IPS-20b (cell line): ENCODE measurements around the gene REELD1.

Experiments
- H3K27ac ChIP-seq: one replicate; pipeline ENCODE4 v1.5.1; 2013; ENCODE audit warnings: low read length
- H3K27me3 ChIP-seq: 2 replicates; pipeline ENCODE4 v1.6.1; 2013; ENCODE audit warnings: mild to moderate bottlenecking, low read length, inconsistent platforms; ENCODE audit not compliant: insufficient read depth
- H3K36me3 ChIP-seq: 2 replicates; pipeline ENCODE4 v1.6.1; 2013; ENCODE audit warnings: low read depth, mild to moderate bottlenecking, inconsistent platforms, low read length, moderate library complexity; ENCODE audit not compliant: insufficient read depth
- H3K4me1 ChIP-seq: 2 replicates; pipeline ENCODE4 v1.6.1; 2013; ENCODE audit warnings: mild to moderate bottlenecking, control low read depth, inconsistent platforms, low read length, moderate library complexity; ENCODE audit not compliant: insufficient read depth
- H3K4me3 ChIP-seq: 2 replicates; pipeline ENCODE4 v1.5.1; 2013; ENCODE audit warnings: mild to moderate bottlenecking, low read length, inconsistent platforms
- H3K9ac ChIP-seq: 2 replicates; pipeline ENCODE4 v1.6.1; 2013; ENCODE audit warnings: low read depth, mild to moderate bottlenecking, inconsistent platforms, low read length, moderate library complexity
- H3K9me3 ChIP-seq: 2 replicates; pipeline ENCODE4 v1.6.1; 2013; ENCODE audit warnings: mild to moderate bottlenecking, low read depth, low read length, inconsistent platforms; ENCODE audit not compliant: insufficient read depth

Gene REELD1

GRCh38 chr4:146247356-146247755 lies 33.0 kb downstream of the REELD1 start:
- Histone ChIP-seq H3K9me3 (no peaks in the 10 kb centered on the region), H3K27me3 (no peaks in the 10 kb centered on the region), H3K4me1 (no peaks in the 10 kb centered on the region), H3K36me3 (no peaks in the 10 kb centered on the region), H3K27ac (no peak overlapping the region), H3K4me3 (no peak overlapping the region), H3K9ac (no peak overlapping the region)

GRCh38 chr4:146252969-146253611 lies 38.8 kb downstream of the REELD1 start:
- H3K4me1 ChIP-seq: no peaks in the 10 kb centered on the region
- no peaks in the 10 kb centered on the region for H3K36me3 ChIP-seq
- no peak overlapping the region for H3K9ac ChIP-seq
- no peak overlapping the region for H3K4me3 ChIP-seq
- H3K27ac ChIP-seq: no peak overlapping the region
- no peaks in the 10 kb centered on the region for H3K27me3 ChIP-seq
- no peaks in the 10 kb centered on the region for H3K9me3 ChIP-seq

DNA sequence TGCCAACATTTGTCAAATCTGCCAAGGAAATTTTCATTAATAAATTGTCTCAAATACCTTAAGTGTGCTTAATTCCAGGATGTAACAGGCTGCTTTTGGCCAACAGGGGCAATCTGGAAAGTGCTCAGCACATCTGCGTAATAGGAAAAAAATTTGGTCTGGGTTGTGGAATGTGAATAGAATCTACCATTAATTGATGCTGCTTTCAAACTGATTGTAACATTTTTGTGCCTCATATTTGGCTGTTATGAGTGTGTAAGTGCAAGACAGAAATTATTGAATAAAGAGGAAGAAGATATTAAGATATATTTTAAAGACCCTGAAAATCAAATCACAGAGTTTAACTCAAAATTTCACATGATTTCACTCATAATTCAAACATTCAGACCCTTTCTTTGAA lies 41.1 kb downstream of the REELD1 start:
- H3K27ac ChIP-seq: no peak overlapping the region
- H3K36me3 ChIP-seq: no peaks in the 10 kb centered on the region
- H3K9me3 ChIP-seq: no peaks in the 10 kb centered on the region
- no peaks in the 10 kb centered on the region for H3K27me3 ChIP-seq
- no peak overlapping the region for H3K9ac ChIP-seq
- H3K4me3 ChIP-seq: no peak overlapping the region
- H3K4me1 ChIP-seq: no peaks in the 10 kb centered on the region

DNA sequence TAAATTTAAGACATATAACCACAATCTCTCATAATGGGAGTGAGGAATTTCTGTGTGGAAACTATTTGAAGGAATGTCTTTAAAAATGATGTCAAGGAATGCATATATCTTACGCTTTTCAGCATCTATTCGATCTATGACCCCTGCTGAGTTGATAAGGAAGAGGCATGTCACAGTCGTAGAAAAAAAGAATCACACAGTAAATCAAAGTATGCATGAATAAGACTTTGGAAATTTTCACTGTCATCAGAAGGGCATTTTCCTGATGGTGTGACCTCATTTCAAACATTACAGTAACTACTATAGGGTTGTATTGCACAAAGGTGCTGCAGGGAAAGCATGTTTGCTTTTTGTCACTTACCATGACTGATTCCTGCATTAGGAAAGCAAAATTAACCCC lies 41.5 kb downstream of the REELD1 start:
- Histone ChIP-seq H3K27ac (no peak overlapping the region), H3K27me3 (no peaks in the 10 kb centered on the region), H3K9ac (no peak overlapping the region), H3K9me3 (no peaks in the 10 kb centered on the region), H3K36me3 (no peaks in the 10 kb centered on the region), H3K4me3 (no peak overlapping the region), H3K4me1 (no peaks in the 10 kb centered on the region)

- Histone ChIP-seq H3K9ac (no peak overlapping the region), H3K4me1 (no peaks in the 10 kb centered on the region), H3K9me3 (no peaks in the 10 kb centered on the region), H3K27ac (no peak overlapping the region), H3K4me3 (no peak overlapping the region), H3K36me3 (no peaks in the 10 kb centered on the region), H3K27me3 (no peaks in the 10 kb centered on the region)
Measured at GRCh38 chr4:146256328-146256727, 42.0 kb downstream of the REELD1 start.

DNA sequence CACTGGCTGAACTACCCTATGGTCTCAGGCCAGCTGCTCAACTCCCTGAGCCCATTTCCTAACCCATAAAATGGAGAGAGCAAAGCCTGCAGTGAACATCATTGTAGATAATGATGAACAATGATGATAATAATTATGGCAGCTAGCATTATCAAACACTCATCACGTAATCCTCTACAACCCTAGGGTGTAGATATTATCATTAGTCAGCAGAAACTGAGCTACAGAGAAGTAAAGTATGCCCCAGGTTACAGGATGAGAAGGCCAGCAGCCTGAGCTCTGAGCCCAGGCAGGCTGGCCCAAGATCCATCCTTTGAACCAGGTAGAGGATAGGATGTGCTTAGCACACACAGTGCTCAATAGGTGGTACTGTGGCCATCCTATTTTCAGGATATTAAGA lies 43.2 kb downstream of the REELD1 start:
- H3K27ac ChIP-seq: no peak overlapping the region

GRCh38 chr4:146260521-146260920 lies 46.2 kb downstream of the REELD1 start:
- Histone ChIP-seq H3K4me3 (no peak overlapping the region), H3K4me1 (no peaks in the 10 kb centered on the region; the same call in 1 of the 2 replicates), H3K36me3 (no peaks in the 10 kb centered on the region), H3K27me3 (no peaks in the 10 kb centered on the region), H3K9me3 (no peaks in the 10 kb centered on the region), H3K9ac (no peak overlapping the region), H3K27ac (no peak overlapping the region)

More for the DNA sequence above, 43.2 kb downstream of the REELD1 start:
- H3K36me3 ChIP-seq: no peaks in the 10 kb centered on the region
- H3K4me1 ChIP-seq: no peaks in the 10 kb centered on the region
- H3K4me3 ChIP-seq: no peak overlapping the region
- H3K27me3 ChIP-seq: no peaks in the 10 kb centered on the region
- no peaks in the 10 kb centered on the region for H3K9me3 ChIP-seq
- H3K9ac ChIP-seq: no peak overlapping the region

GRCh38 chr4:146261041-146261440 lies 46.7 kb downstream of the REELD1 start:
- no peaks in the 10 kb centered on the region for H3K27me3 ChIP-seq
- no peak overlapping the region for H3K27ac ChIP-seq
- no peak overlapping the region for H3K4me3 ChIP-seq
- H3K4me1 ChIP-seq: peaks cover 4% of the 10 kb centered on the region; the same call in 1 of the 2 replicates
- H3K36me3 ChIP-seq: no peaks in the 10 kb centered on the region
- H3K9ac ChIP-seq: no peak overlapping the region
- H3K9me3 ChIP-seq: no peaks in the 10 kb centered on the region

DNA sequence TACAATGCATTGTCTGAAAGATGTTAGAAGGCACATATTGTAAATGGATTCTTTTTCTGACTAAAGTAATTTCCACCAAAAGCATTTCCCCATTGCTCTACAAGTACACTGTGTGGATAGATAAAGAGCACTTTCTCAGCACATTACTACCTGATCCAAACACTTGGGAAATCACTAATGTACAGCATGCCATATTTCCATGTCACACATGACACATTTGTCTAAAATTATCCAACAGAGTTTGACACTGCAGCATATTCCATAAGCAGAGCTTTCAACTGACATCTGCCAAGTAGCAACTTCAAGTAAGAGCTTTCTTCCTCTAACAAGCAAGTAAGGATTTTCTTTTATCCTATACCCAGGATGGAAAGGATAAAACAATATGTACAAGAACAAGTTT lies 49.5 kb downstream of the REELD1 start:
- no peak overlapping the region for H3K4me3 ChIP-seq
- peaks cover 9% of the 10 kb centered on the region for H3K4me1 ChIP-seq
- H3K9me3 ChIP-seq: no peaks in the 10 kb centered on the region
- H3K9ac ChIP-seq: no peak overlapping the region
- no peaks in the 10 kb centered on the region for H3K36me3 ChIP-seq
- no peaks in the 10 kb centered on the region for H3K27me3 ChIP-seq
- H3K27ac ChIP-seq: no peak overlapping the region

DNA sequence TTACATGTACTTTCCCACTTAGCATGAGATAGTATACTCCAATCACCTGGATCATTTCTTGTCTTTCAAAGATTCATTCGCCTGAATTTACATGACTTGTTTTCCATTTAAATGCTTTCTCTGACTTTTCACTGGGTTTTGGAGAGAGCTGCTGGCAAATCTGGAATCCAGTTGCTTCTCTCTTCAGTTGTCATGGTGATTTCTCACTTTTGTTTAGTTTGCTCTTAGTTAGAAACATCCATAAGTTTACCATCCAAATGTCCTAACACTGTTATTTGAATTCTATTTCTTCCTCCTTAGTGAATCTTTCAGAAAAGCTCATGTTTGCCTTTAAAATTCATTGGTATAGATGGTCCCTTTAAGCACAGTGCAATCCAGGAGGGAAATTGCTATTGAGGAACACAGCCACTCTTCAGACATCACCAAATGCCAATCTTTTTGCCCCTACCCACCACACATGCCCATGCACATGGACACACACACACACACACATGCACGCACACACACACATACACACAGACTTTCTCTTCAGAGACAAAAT lies 51.7 kb downstream of the REELD1 start:
- Histone ChIP-seq H3K36me3 (no peaks in the 10 kb centered on the region), H3K9ac (no peak overlapping the region), H3K27ac (no peak overlapping the region), H3K9me3 (no peaks in the 10 kb centered on the region), H3K4me3 (0 out of 2 replicates have a peak overlapping the region, but pooled peaks have one; percentile 4), H3K27me3 (no peaks in the 10 kb centered on the region), H3K4me1 (peaks cover 9% of the 10 kb centered on the region)

DNA sequence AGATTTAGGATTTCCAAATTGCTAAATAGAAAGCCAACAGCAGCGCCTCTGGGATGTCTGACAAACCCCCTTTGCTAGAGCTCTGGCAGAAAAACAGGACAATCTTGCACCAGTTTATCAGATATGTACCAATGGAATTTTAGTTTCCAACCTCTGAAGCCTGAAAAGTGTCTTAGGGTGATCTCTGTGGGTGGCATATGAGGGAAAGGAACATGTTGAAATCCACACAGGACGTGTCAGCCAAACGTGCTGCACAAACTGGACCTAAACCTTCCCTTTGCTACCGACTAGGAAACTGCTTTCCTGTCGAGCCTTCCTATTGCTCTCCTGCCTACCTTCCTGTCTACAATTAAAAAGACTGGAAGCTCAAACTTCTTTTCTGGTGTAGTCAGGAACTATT lies 53.5 kb downstream of the REELD1 start:
- H3K27ac ChIP-seq: no peak overlapping the region
- H3K9me3 ChIP-seq: no peaks in the 10 kb centered on the region
- H3K4me3 ChIP-seq: no peak overlapping the region
- peaks cover 9% of the 10 kb centered on the region for H3K4me1 ChIP-seq
- no peak overlapping the region for H3K9ac ChIP-seq
- H3K36me3 ChIP-seq: no peaks in the 10 kb centered on the region
- no peaks in the 10 kb centered on the region for H3K27me3 ChIP-seq

DNA sequence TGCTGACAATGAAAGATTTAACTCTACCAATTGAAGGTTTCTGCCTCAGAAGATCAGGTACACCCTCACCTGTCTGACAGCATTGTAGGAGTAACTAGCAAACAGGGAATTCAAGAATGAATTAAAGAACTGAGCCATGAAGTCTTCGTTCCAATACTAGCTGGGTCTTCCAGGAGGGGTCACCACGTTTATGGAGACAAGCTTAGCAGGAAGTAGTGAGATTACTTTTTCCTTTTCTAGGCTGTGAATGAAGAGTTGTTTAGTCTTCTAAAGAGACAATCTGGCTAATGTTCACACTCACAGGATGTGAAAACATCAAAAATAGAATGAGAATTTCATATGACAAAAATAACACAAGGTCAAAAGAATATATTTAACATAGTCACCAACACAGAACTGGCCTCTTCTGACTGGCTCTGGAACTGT lies 54.9 kb downstream of the REELD1 start:
- Histone ChIP-seq H3K4me3 (no peak overlapping the region), H3K36me3 (no peaks in the 10 kb centered on the region), H3K4me1 (peaks cover 9% of the 10 kb centered on the region), H3K27ac (no peak overlapping the region), H3K9ac (no peak overlapping the region), H3K9me3 (no peaks in the 10 kb centered on the region), H3K27me3 (no peaks in the 10 kb centered on the region)
